H9 (cell line): ENCODE results near the gene GBE1. TPM values are rescaled to one million over a fixed set of nuclear protein-coding genes. Genes with fewer than 3 reads are reported as not detected.

ENCODE experiments used
- DNase-seq: peaks from one replicate; pipeline ENCODE4 v3.0.0-alpha.2; 2017
- H2AFZ ChIP-seq: one replicate; pipeline ENCODE4 v1.6.1; 2013; ENCODE audit warnings: mild to moderate bottlenecking, low read length, control low read depth, moderate library complexity
- H2AK5ac ChIP-seq: 2 replicates; pipeline ENCODE4 v1.6.1; 2013; ENCODE audit warnings: low read length, control low read depth, mixed read lengths; ENCODE audit not compliant: insufficient read length
- H2BK120ac ChIP-seq: one replicate; pipeline ENCODE4 v1.6.1; 2013; ENCODE audit warnings: low read depth, mild to moderate bottlenecking, low read length, control low read depth, inconsistent platforms; ENCODE audit not compliant: poor library complexity, severe bottlenecking
- H2BK12ac ChIP-seq: 2 replicates; pipeline ENCODE4 v1.6.1; 2013; ENCODE audit warnings: low read length, control low read depth, mixed read lengths, low read depth; ENCODE audit not compliant: insufficient read length
- H2BK15ac ChIP-seq: 2 replicates; pipeline ENCODE4 v1.6.1; 2013; ENCODE audit warnings: low read depth, low read length, control low read depth
- H2BK20ac ChIP-seq: one replicate; pipeline ENCODE4 v1.6.1; 2013; ENCODE audit warnings: low read depth, mild to moderate bottlenecking, low read length, control low read depth, inconsistent platforms; ENCODE audit not compliant: poor library complexity, severe bottlenecking
- H2BK5ac ChIP-seq: 2 replicates; pipeline ENCODE4 v1.6.1; 2013; ENCODE audit warnings: low read length, control low read depth, mixed read lengths; ENCODE audit not compliant: insufficient read length
- H3K14ac ChIP-seq: 2 replicates; pipeline ENCODE4 v1.6.1; 2013; ENCODE audit warnings: low read length, control low read depth; ENCODE audit not compliant: insufficient read depth
- H3K18ac ChIP-seq: 2 replicates; pipeline ENCODE4 v1.6.1; 2013; ENCODE audit warnings: low read depth, mild to moderate bottlenecking, mixed read lengths, low read length, control low read depth; ENCODE audit not compliant: insufficient read length
- H3K23ac ChIP-seq: 2 replicates; pipeline ENCODE4 v1.6.1; 2013; ENCODE audit warnings: low read length, control low read depth, mixed read lengths, low read depth; ENCODE audit not compliant: insufficient read length
- H3K23me2 ChIP-seq: 2 replicates; pipeline ENCODE4 v1.6.1; 2013; ENCODE audit warnings: low read depth, mild to moderate bottlenecking, mixed read lengths, low read length, control low read depth; ENCODE audit not compliant: insufficient read length, poor library complexity, severe bottlenecking
- H3K27ac ChIP-seq: 2 replicates; pipeline ENCODE4 v1.5.1; 2013; ENCODE audit warnings: low read length, control low read depth, mixed read lengths, low read depth; ENCODE audit not compliant: insufficient read length
- H3K27me3 ChIP-seq: 2 replicates; pipeline ENCODE4 v1.6.1; 2013; ENCODE audit warnings: low read length, control low read depth, inconsistent platforms; ENCODE audit not compliant: insufficient read depth
- H3K4ac ChIP-seq: 2 replicates; pipeline ENCODE4 v1.6.1; 2013; ENCODE audit warnings: low read depth, mild to moderate bottlenecking, control low read depth, inconsistent platforms, low read length, moderate library complexity
- H3K4me1 ChIP-seq: 2 replicates; pipeline ENCODE4 v1.6.1; 2013; ENCODE audit warnings: low read length, control low read depth, inconsistent platforms; ENCODE audit not compliant: insufficient read depth
- H3K4me2 ChIP-seq: 2 replicates; pipeline ENCODE4 v1.6.1; 2013; ENCODE audit warnings: low read length, control low read depth, mixed read lengths; ENCODE audit not compliant: insufficient read length, insufficient read depth
- H3K56ac ChIP-seq: 2 replicates; pipeline ENCODE4 v1.6.1; 2013; ENCODE audit warnings: low read depth, mild to moderate bottlenecking, mixed read lengths, low read length, control low read depth; ENCODE audit not compliant: insufficient read length
- H3K79me1 ChIP-seq: 2 replicates; pipeline ENCODE4 v1.6.1; 2013; ENCODE audit warnings: low read depth, mild to moderate bottlenecking, moderate library complexity, low read length, control low read depth, inconsistent platforms; ENCODE audit not compliant: insufficient read depth, poor library complexity, severe bottlenecking
- H3K79me2 ChIP-seq: 2 replicates; pipeline ENCODE4 v1.6.1; 2013; ENCODE audit warnings: low read length, control low read depth, inconsistent platforms; ENCODE audit not compliant: insufficient read depth
- H3K9ac ChIP-seq: 2 replicates; pipeline ENCODE4 v1.6.1; 2013; ENCODE audit warnings: low read length, control low read depth, mixed read lengths; ENCODE audit not compliant: insufficient read length; ENCODE audit errors: extremely low read depth
- H3K9me3 ChIP-seq: one replicate; pipeline ENCODE4 v1.6.1; 2013; ENCODE audit warnings: low read depth, low read length, inconsistent platforms; ENCODE audit not compliant: control insufficient read depth
- H3T11ph ChIP-seq: one replicate; pipeline ENCODE4 v1.6.1; 2013; ENCODE audit warnings: mild to moderate bottlenecking, low read length, control low read depth, inconsistent platforms
- H4K20me1 ChIP-seq: one replicate; pipeline ENCODE4 v1.6.1; 2013; ENCODE audit not compliant: control insufficient read depth, insufficient read length, insufficient read depth
- H4K5ac ChIP-seq: 2 replicates; pipeline ENCODE4 v1.6.1; 2013; ENCODE audit warnings: low read depth, mild to moderate bottlenecking, mixed read lengths, low read length, control low read depth; ENCODE audit not compliant: insufficient read length
- H4K8ac ChIP-seq: replicated peaks from 2 replicates; pipeline ENCODE4 v1.6.1; 2013; ENCODE audit warnings: low read length, control low read depth, mixed read lengths, low read depth; ENCODE audit not compliant: insufficient read length
- H4K91ac ChIP-seq: 2 replicates; pipeline ENCODE4 v1.6.1; 2013; ENCODE audit warnings: low read depth, mild to moderate bottlenecking, moderate library complexity, mixed read lengths, low read length, control low read depth; ENCODE audit not compliant: insufficient read length
- H3K27ac Mint-ChIP-seq, 3 experiments: 2 replicates in 2 of 3; 3 replicates in 1 of 3; pipeline ENCODE4 v1.8.0; 2020 to 2021; ENCODE audit warnings: mixed read lengths in 3 of 3, mild to moderate bottlenecking in 1 of 3, moderate library complexity in 1 of 3
- H3K27me3 Mint-ChIP-seq: 2 replicates; pipeline ENCODE4 v1.8.0; 2021; ENCODE audit warnings: low read depth, mild to moderate bottlenecking, moderate library complexity, mixed read lengths
- H3K36me3 Mint-ChIP-seq, 3 experiments: 2 replicates in 2 of 3; 3 replicates in 1 of 3; pipeline ENCODE4 v1.8.0; 2020 to 2021; ENCODE audit warnings: low read depth in 3 of 3, mixed read lengths in 3 of 3; ENCODE audit not compliant: insufficient read depth in 1 of 3
- H3K4me1 Mint-ChIP-seq, 2 experiments: 2 replicates each; pipeline ENCODE4 v1.8.0; 2020; ENCODE audit warnings: mixed read lengths in 2 of 2
- H3K4me3 Mint-ChIP-seq, 2 experiments: 2 replicates in 1 of 2; 3 replicates in 1 of 2; pipeline ENCODE4 v1.8.0; 2020 to 2021; ENCODE audit warnings: mild to moderate bottlenecking in 2 of 2, mixed read lengths in 2 of 2, moderate library complexity in 1 of 2
- H3K9me3 Mint-ChIP-seq, 2 experiments: 2 replicates in 1 of 2; 3 replicates in 1 of 2; pipeline ENCODE4 v1.8.0; 2020; ENCODE audit warnings: mild to moderate bottlenecking in 2 of 2, mixed read lengths in 2 of 2, moderate library complexity in 1 of 2
- CTCF ChIP-seq: fragments of 200-600 bp; sonication (generic); conservative IDR thresholded peaks from 3 replicates; pipeline ENCODE4 v1.8.0; 2021; ENCODE audit warnings: antibody characterized with exemption, mild to moderate bottlenecking
- WGBS: extraction: QIAGEN DNeasy Blood & Tissue Kit; methylation state at CpG from one replicate; pipeline ENCODE4 v1.1.7; 2013; ENCODE audit warnings: missing lambda C conversion rate, low lambda C conversion rate, mixed read lengths; ENCODE audit not compliant: insufficient read length; ENCODE audit errors: extremely low coverage; 5-methylcytosine and 5-hydroxymethylcytosine counted together
- total RNA-seq: library from RNA; stranded (reverse); gene quantifications from 2 replicates; pipeline ENCODE4 v1.2.1, GENCODE V29; 2021

The GBE1 gene
- total RNA-seq, 1 experiment from 2014 or later: 13.8 TPM

GRCh38 chr3:81713031-81713430 is 48.4 kb downstream of the GBE1 start:
- Histone ChIP-seq H4K8ac (no peak overlapping the region), H3K4me2 (no peak overlapping the region), H3K9me3 (no peaks in the 10 kb centered on the region), H3K56ac (no peak overlapping the region), H3K4ac (no peak overlapping the region), H3K4me1 (no peaks in the 10 kb centered on the region), H3K27me3 (no peaks in the 10 kb centered on the region), H3K79me1 (no peaks in the 10 kb centered on the region), H2BK20ac (no peak overlapping the region), H4K91ac (no peak overlapping the region), H3K14ac (no peak overlapping the region), H2AK5ac (no peak overlapping the region), H2AFZ (no peak overlapping the region), H2BK5ac (no peak overlapping the region), H2BK15ac (no peak overlapping the region), H3K27ac (no peak overlapping the region), H4K20me1 (no peaks in the 10 kb centered on the region), H2BK120ac (no peak overlapping the region), H4K5ac (no peak overlapping the region), H3K23me2 (no peaks in the 10 kb centered on the region), H2BK12ac (no peak overlapping the region), H3K23ac (no peak overlapping the region), H3K9ac (no peak overlapping the region), H3K18ac (no peak overlapping the region), H3T11ph (no peak overlapping the region), H3K79me2 (no peaks in the 10 kb centered on the region)
- TF ChIP-seq CTCF: no peak
- no peak for DNase-seq
- Mint-ChIP-seq H3K4me1 (no peaks in the 10 kb centered on the region), H3K9me3 (no peaks in the 10 kb centered on the region), H3K27me3 (no peaks in the 10 kb centered on the region), H3K27ac (no peak overlapping the region), H3K36me3 (no peaks in the 10 kb centered on the region; a peak in 1 of 7 replicates), H3K4me3 (no peak overlapping the region)
- no CpG with 5 or more reads among the region's 4 CpGs for WGBS
